ENCODE data around the gene DDX51. TPM values are rescaled to one million over a fixed set of nuclear protein-coding genes. Genes with fewer than 3 reads are reported as not detected.

Gene DDX51
- total RNA-seq, 2 experiments from 2014 or later, result 18.3 to 21.3 TPM

GRCh38 chr12:132161036-132161781 lies 17.1 kb upstream of the DDX51 start:
- CTCF ChIA-PET, result interaction anchor here (0.7 to 2.6 kb wide), 5 partner anchors 10 to 253 kb away, joined by 3 to 8 read pairs (median 4); no protein-coding TSS in a partner anchor
- no peak overlapping the region for H3K27ac Mint-ChIP-seq
- H3K4me1 Mint-ChIP-seq (ENCODE audit: low read depth), result peaks cover 14% of the 10 kb centered on the region
- no peak for DNase-seq
- no peaks in the 10 kb centered on the region for H3K36me3 Mint-ChIP-seq
- H3K9me3 Mint-ChIP-seq, result no peaks in the 10 kb centered on the region
- H3K4me3 Mint-ChIP-seq, result no peak overlapping the region
- peaks cover 4% of the 10 kb centered on the region for H3K27me3 Mint-ChIP-seq
- POLR2A ChIA-PET, result interaction anchor here (0.6 to 0.7 kb wide), 2 partner anchors 24 to 91 kb away, joined by 3 to 4 read pairs; no protein-coding TSS in a partner anchor
- intact Hi-C loops (cut with micrococcal nuclease), result no loop called here

GRCh38 chr12:132160601-132161035 lies 16.5 kb upstream of the DDX51 start:
- no peaks in the 10 kb centered on the region for H3K9me3 Mint-ChIP-seq
- no peak overlapping the region for H3K4me3 Mint-ChIP-seq
- CTCF ChIA-PET, result interaction anchor here (0.7 to 1.7 kb wide), 2 partner anchors 33 to 59 kb away, joined by 3 to 5 read pairs; no protein-coding TSS in a partner anchor
- H3K27ac Mint-ChIP-seq, result no peak overlapping the region
- intact Hi-C loops (cut with micrococcal nuclease), result no loop called here
- peaks cover 14% of the 10 kb centered on the region for H3K4me1 Mint-ChIP-seq (ENCODE audit: low read depth)
- POLR2A ChIA-PET, result no interaction called here
- H3K36me3 Mint-ChIP-seq, result no peaks in the 10 kb centered on the region
- DNase-seq, result no peak
- H3K27me3 Mint-ChIP-seq, result peaks cover 4% of the 10 kb centered on the region

GRCh38 chr12:132160016-132160415 lies 15.9 kb upstream of the DDX51 start:
- ChIA-PET CTCF (interaction anchor here (1.7 kb wide), 1 partner anchor 34 kb away, joined by 5 read pairs; no protein-coding TSS in a partner anchor), POLR2A (no interaction called here)
- intact Hi-C loops (cut with micrococcal nuclease), result no loop called here
- Mint-ChIP-seq H3K36me3 (no peaks in the 10 kb centered on the region), H3K27ac (no peak overlapping the region), H3K27me3 (peaks cover 4% of the 10 kb centered on the region), H3K9me3 (no peaks in the 10 kb centered on the region), H3K4me3 (no peak overlapping the region), H3K4me1 (ENCODE audit: low read depth) (peaks cover 14% of the 10 kb centered on the region)
- no peak for DNase-seq

GRCh38 chr12:132159555-132160003 lies 15.5 kb upstream of the DDX51 start:
- CTCF ChIA-PET, result no interaction called here
- H3K4me1 Mint-ChIP-seq (ENCODE audit: low read depth), result peaks cover 14% of the 10 kb centered on the region
- no peak for DNase-seq

GRCh38 chr12:132158677-132159554 lies 14.8 kb upstream of the DDX51 start:
- ChIA-PET POLR2A (no interaction called here), CTCF (no interaction called here)
- Mint-ChIP-seq H3K4me3 (no peak overlapping the region), H3K27ac (no peak overlapping the region), H3K4me1 (ENCODE audit: low read depth) (peaks cover 10% of the 10 kb centered on the region), H3K27me3 (peaks cover 2% of the 10 kb centered on the region), H3K36me3 (no peaks in the 10 kb centered on the region), H3K9me3 (no peaks in the 10 kb centered on the region)
- intact Hi-C loops (cut with micrococcal nuclease), result loop anchor here (10.0 kb wide), 1 partner anchor 456 kb away; the partner anchor contains the start of genes LRCOL1 and P2RX2
- no peak for DNase-seq

More at GRCh38 chr12:132159555-132160003, 15.5 kb upstream of the DDX51 start:
- peaks cover 3% of the 10 kb centered on the region for H3K27me3 Mint-ChIP-seq
- POLR2A ChIA-PET, result no interaction called here
- intact Hi-C loops (cut with micrococcal nuclease), result loop anchor here (10.0 kb wide), 1 partner anchor 455 kb away; the partner anchor contains the start of genes LRCOL1 and P2RX2
- no peak overlapping the region for H3K4me3 Mint-ChIP-seq
- no peaks in the 10 kb centered on the region for H3K9me3 Mint-ChIP-seq
- H3K27ac Mint-ChIP-seq, result no peak overlapping the region
- no peaks in the 10 kb centered on the region for H3K36me3 Mint-ChIP-seq

GRCh38 chr12:132157733-132158409 lies 13.8 kb upstream of the DDX51 start:
- CTCF ChIA-PET, result no interaction called here
- POLR2A ChIA-PET, result no interaction called here
- intact Hi-C loops (cut with micrococcal nuclease), result loop anchor here (10.0 kb wide), 1 partner anchor 457 kb away; the partner anchor contains the start of genes LRCOL1 and P2RX2

GRCh38 chr12:132156573-132157325 lies 12.6 kb upstream of the DDX51 start:
- POLR2A ChIA-PET, result no interaction called here
- no peak for DNase-seq
- H3K9me3 Mint-ChIP-seq, result no peaks in the 10 kb centered on the region
- no peak overlapping the region for H3K4me3 Mint-ChIP-seq
- intact Hi-C loops (cut with micrococcal nuclease), result loop anchor here (10.0 kb wide), 1 partner anchor 458 kb away; the partner anchor contains the start of genes LRCOL1 and P2RX2
- CTCF ChIA-PET, result no interaction called here
- H3K27ac Mint-ChIP-seq, result no peak overlapping the region
- H3K27me3 Mint-ChIP-seq, result no peaks in the 10 kb centered on the region
- no peaks in the 10 kb centered on the region for H3K4me1 Mint-ChIP-seq (ENCODE audit: low read depth)
- H3K36me3 Mint-ChIP-seq, result no peaks in the 10 kb centered on the region

More at GRCh38 chr12:132157733-132158409, 13.8 kb upstream of the DDX51 start:
- no peak for DNase-seq
- Mint-ChIP-seq H3K4me3 (no peak overlapping the region), H3K9me3 (no peaks in the 10 kb centered on the region), H3K27ac (no peak overlapping the region), H3K27me3 (no peaks in the 10 kb centered on the region), H3K36me3 (no peaks in the 10 kb centered on the region), H3K4me1 (ENCODE audit: low read depth) (peaks cover 5% of the 10 kb centered on the region)

- Mint-ChIP-seq H3K36me3 (peaks cover 1% of the 10 kb centered on the region), H3K4me1 (ENCODE audit: low read depth) (no peaks in the 10 kb centered on the region), H3K9me3 (no peaks in the 10 kb centered on the region), H3K27ac (no peak overlapping the region), H3K4me3 (no peak overlapping the region), H3K27me3 (no peaks in the 10 kb centered on the region)
- ChIA-PET POLR2A (no interaction called here), CTCF (interaction anchor here (1.5 kb wide), 1 partner anchor 258 kb away, joined by 4 read pairs; no protein-coding TSS in a partner anchor)
- DNase-seq, result no peak
- intact Hi-C loops (cut with micrococcal nuclease), result loop anchor here (10.0 kb wide), 1 partner anchor 459 kb away; the partner anchor contains the start of genes LRCOL1 and P2RX2
Measured at GRCh38 chr12:132155771-132156572, 11.9 kb upstream of the DDX51 start.

GRCh38 chr12:132154941-132155770 lies 11.0 kb upstream of the DDX51 start:
- H3K4me1 Mint-ChIP-seq (ENCODE audit: low read depth), result no peaks in the 10 kb centered on the region
- ChIA-PET CTCF (interaction anchor here (1.5 kb wide), 1 partner anchor 259 kb away, joined by 4 read pairs; no protein-coding TSS in a partner anchor), POLR2A (no interaction called here)
- peaks cover 1% of the 10 kb centered on the region for H3K36me3 Mint-ChIP-seq
- H3K9me3 Mint-ChIP-seq, result no peaks in the 10 kb centered on the region
- peak; percentile 29 for DNase-seq
- no peak overlapping the region for H3K27ac Mint-ChIP-seq
- no peaks in the 10 kb centered on the region for H3K27me3 Mint-ChIP-seq
- intact Hi-C loops (cut with micrococcal nuclease), result loop anchor here (1.0 to 10.0 kb wide), 4 partner anchors 32 to 460 kb away; partner anchors contain the start of genes LRCOL1 and P2RX2
- no peak overlapping the region for H3K4me3 Mint-ChIP-seq
